GM08714 (cell line): ENCODE results near the gene KRT37.

Experiments used
- H3K4me3 ChIP-seq: fragments of 200-500 bp; sonication (Bioruptor generic); 2 replicates; pipeline ENCODE4 v1.5.1; 2014; ENCODE audit warnings: mild to moderate bottlenecking, low read length, inconsistent platforms
- ZNF274 ChIP-seq: IDR thresholded peaks from 2 replicates; pipeline ENCODE4 v1.6.1; 2012; ENCODE audit warnings: mild to moderate bottlenecking, low read depth, low read length

Gene KRT37

GRCh38 chr17:41420134-41420533 is 4.3 kb downstream of the KRT37 start:
- no peak for TF ChIP-seq ZNF274
- no peak overlapping the region for H3K4me3 ChIP-seq

DNA sequence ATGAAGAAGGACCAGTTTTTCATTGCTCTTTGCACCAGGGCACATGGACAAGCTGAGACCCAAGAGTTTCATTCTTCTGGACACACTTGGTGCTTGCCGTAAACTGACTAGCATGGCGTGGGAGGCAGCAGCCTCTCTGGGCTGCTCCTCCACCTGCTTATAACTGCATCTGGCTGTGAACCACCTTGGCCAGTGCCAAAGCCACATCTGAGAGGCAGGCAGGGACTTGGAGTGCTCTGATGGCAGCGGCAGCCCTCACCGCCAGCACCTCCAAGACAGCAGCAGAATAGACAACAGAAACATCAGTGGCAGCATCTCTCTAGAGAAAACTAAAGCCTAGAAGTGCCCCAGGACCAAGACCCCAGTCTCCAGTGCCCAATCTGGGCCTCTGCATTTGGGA is 4.7 kb downstream of the KRT37 start:
- no peak overlapping the region for H3K4me3 ChIP-seq
- TF ChIP-seq ZNF274: no peak

DNA sequence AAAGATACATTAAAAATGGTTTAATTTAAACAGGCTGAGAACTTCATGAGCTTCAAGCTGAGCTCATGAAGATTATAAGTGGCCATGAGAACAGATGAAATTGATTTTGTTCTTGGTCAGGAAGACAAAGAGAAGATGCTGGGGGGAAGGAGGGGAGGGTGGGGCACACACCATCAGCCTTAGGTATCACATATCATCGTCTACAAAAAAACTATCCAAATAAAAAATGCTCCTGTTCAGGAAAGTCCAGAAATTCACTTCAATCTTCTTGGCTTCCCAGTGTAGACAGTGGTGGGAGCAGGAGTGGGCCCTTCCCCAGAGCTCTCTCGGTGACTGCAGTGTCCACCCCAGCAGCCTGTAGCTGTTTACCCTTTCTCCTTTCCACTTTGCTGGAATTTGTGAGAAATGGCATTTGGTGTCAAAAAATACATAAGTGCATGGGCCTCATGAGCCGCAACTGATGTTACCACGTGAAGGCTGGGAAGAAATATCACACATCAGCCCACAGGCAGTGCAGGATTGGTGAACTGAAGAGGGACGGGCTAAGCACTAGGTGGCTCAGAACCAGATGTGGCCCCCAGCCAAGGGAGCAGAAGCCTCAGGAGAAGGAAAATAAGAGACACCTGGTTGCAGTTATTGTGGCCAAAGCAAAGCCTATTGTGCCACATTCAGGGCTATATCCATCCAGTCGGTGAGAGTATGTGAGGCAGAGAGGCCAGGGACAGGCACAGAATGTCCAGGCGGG is 6.1 kb downstream of the KRT37 start:
- H3K4me3 ChIP-seq: no peak overlapping the region
- TF ChIP-seq ZNF274: no peak

GRCh38 chr17:41417576-41418015 is 6.8 kb downstream of the KRT37 start:
- TF ChIP-seq ZNF274: no peak
- H3K4me3 ChIP-seq: no peak overlapping the region

DNA sequence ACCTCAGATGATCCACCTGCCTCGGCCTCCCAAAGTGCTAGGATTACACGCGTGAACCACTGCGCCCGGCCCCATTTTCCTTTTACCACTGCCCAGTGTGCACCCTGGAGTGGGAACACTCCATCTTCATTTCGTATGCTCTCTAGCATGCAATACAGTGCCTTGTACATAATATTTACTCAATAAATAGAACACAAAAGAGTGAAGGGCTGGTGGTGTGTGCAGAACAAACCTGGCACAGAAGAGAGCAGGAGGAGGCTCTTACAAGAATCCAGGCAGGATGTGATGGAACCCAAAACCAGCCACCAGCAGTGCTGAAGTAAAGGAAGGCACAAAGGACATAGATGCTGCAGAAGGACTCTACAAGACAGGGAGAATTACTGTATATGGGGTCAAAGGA is 7.3 kb downstream of the KRT37 start:
- H3K4me3 ChIP-seq: no peak overlapping the region
- no peak for TF ChIP-seq ZNF274

DNA sequence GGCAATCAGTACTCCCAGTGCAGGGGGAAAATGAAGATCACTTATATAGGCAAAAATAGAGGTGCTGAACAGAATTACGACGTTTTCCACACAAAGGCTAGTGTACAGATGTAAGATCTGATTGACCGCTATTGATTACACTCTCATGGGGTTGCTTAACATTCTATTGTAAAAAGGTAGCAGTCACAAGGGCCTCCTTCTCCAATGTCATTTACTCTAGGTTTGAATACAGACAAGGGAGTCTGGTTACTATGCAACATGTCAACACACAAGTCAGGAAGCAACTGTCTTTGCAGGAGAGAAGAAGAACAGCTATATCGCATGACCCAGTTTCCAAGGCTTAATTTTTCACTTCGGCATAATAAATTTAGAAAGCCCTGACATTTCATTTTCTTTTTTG is 7.9 kb downstream of the KRT37 start:
- no peak overlapping the region for H3K4me3 ChIP-seq
- no peak for TF ChIP-seq ZNF274

DNA sequence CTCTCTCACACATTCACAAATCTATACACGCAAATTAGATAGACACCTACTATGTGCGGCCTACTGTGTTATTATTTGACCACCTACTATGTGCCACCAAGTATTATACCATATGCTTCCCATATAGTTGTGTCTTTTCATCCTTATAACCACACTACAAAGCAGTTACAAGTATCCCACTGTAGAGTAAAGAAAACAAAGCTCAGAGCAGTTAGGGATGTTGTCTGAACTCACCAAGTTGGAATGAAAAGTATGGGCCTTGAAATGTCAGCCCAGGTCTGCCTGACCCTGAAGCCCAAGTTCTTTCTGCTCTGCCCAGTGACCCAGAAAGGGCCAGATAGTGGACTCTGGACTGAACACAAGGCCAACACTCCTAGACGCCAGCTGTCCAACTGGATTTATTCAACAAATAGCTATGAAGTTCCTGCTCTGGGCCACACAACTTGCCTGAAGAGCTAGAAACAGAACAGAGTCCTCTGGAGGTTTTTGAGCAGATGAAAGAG is 8.5 kb downstream of the KRT37 start:
- TF ChIP-seq ZNF274: no peak
- H3K4me3 ChIP-seq: no peak overlapping the region

GRCh38 chr17:41415411-41415810 is 9.0 kb downstream of the KRT37 start:
- H3K4me3 ChIP-seq: no peak overlapping the region
- TF ChIP-seq ZNF274: no peak

GRCh38 chr17:41413982-41414381 is 10.4 kb downstream of the KRT37 start:
- TF ChIP-seq ZNF274: no peak
- no peak overlapping the region for H3K4me3 ChIP-seq

GRCh38 chr17:41413353-41413957 is 10.9 kb downstream of the KRT37 start:
- H3K4me3 ChIP-seq: no peak overlapping the region
- no peak for TF ChIP-seq ZNF274

DNA sequence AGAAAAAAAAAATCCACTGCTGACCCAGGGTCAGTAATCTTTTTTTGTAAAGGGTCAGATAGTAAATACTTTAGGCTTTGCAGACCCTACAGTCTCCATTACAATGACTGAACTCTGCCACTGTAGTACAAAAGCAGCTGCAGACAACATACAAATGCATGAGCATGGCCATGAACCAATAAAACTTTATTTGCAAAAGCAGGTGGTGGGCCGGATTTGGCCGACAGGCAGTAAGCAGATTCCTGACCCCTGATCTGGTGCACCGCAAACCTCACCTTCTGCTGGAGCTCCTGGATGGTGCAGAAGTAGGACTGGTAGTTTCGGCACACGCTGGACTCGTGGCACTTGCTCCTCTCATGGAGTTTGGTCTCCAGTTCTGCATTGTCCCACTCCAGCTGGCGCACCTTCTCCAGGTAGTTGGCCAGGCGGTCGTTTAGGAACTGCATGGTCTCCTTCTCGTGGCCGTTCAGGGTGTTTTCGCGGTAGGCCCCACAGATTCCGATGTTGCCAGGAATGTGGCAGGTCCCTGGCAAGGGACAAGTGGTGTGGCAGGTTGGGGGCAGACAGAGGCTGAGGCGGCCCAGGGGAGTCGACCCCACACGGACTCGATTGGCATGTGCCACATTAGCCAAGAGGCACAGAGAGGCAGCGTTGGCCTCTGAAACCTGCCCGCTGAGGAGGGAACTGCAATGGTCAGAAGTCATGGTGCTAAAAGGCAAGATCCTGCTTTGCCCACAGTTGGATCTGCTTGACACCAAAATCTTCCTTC is 13.1 kb downstream of the KRT37 start:
- H3K4me3 ChIP-seq: no peak overlapping the region
- no peak for TF ChIP-seq ZNF274

DNA sequence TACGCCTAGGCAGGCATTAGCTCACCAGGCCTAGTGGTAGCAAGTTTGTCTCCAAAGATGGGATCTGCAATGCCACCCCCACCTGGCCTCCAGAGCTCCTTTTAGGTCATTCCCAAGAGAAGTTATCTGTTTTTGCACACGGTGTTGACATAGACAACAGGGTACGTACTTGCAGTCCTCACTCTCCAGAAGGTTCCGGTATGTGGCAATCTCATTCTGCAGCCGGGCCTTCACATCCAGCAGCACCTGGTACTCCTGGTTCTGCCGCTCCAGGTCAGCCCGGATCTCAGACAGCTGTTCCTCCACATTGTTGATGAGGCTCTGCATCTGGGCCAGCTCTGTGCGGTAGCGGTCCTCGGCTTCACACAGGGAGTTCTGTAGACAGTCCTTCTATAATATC is 17.2 kb downstream of the KRT37 start:
- TF ChIP-seq ZNF274: no peak
- no peak overlapping the region for H3K4me3 ChIP-seq

- no peak for TF ChIP-seq ZNF274
Observed at GRCh38 chr17:41406205-41406604, 18.2 kb downstream of the KRT37 start.

GRCh38 chr17:41404024-41404671 is 20.2 kb downstream of the KRT37 start:
- TF ChIP-seq ZNF274: no peak
- no peak overlapping the region for H3K4me3 ChIP-seq

More at GRCh38 chr17:41406205-41406604, 18.2 kb downstream of the KRT37 start:
- H3K4me3 ChIP-seq: no peak overlapping the region
